GM19452 (cell line): ENCODE results near the gene SPDEF.

Experiments
- ATAC-seq: cut with Tn5 transposase; IDR thresholded peaks from one replicate; pipeline ENCODE4 v1.9.1; 2021; ENCODE audit not compliant: unreplicated experiment

SPDEF gene

GRCh38 chr6:34583861-34584604 lies 27.9 kb upstream of the SPDEF start:
- no peak for ATAC-seq

- ATAC-seq = no peak
These were observed 27.3 kb upstream of the SPDEF start for GRCh38 chr6:34583461-34583860.

GRCh38 chr6:34581561-34581920 lies 25.4 kb upstream of the SPDEF start:
- no peak for ATAC-seq

- no peak for ATAC-seq
These were observed 24.8 kb upstream of the SPDEF start for GRCh38 chr6:34580707-34581560.

- no peak for ATAC-seq
These were observed 22.5 kb upstream of the SPDEF start for GRCh38 chr6:34578445-34579262.

GRCh38 chr6:34576286-34576955 lies 20.3 kb upstream of the SPDEF start:
- no peak for ATAC-seq

GRCh38 chr6:34575326-34575725 lies 19.2 kb upstream of the SPDEF start:
- ATAC-seq = no peak

- ATAC-seq = no peak
These were observed 18.6 kb upstream of the SPDEF start for GRCh38 chr6:34574647-34575293.

- no peak for ATAC-seq
These were observed 17.5 kb upstream of the SPDEF start for GRCh38 chr6:34573567-34574183.

- ATAC-seq = no peak
These were observed 16.5 kb upstream of the SPDEF start for GRCh38 chr6:34572585-34572984.

- ATAC-seq = no peak
These were observed 15.9 kb upstream of the SPDEF start for GRCh38 chr6:34572021-34572420.

GRCh38 chr6:34571388-34571787 lies 15.3 kb upstream of the SPDEF start:
- ATAC-seq = no peak

GRCh38 chr6:34570066-34570833 lies 14.1 kb upstream of the SPDEF start:
- no peak for ATAC-seq

GRCh38 chr6:34569361-34569973 lies 13.3 kb upstream of the SPDEF start:
- no peak for ATAC-seq

GRCh38 chr6:34568341-34569201 lies 12.4 kb upstream of the SPDEF start:
- ATAC-seq = no peak

- ATAC-seq = no peak
These were observed 10.9 kb upstream of the SPDEF start for GRCh38 chr6:34566830-34567546.

- no peak for ATAC-seq
These were observed 9.6 kb upstream of the SPDEF start for GRCh38 chr6:34565722-34566137.
